HCT116 (cell line): Measurements from ENCODE around the gene SPCS3. TPM values are rescaled to one million over a fixed set of nuclear protein-coding genes. Genes with fewer than 3 reads are reported as not detected.

Source experiments
- ATAC-seq: fragments of 200-7000 bp; cut with Tn5 transposase; 2 replicates; pipeline ENCODE4 v1.9.1; 2020; ENCODE audit warnings: mild to moderate bottlenecking, moderate library complexity
- BruUV-seq: library from RNA; stranded (reverse); fragments of 400-500 nt; replicated peaks from 2 replicates; lab custom pipeline; 2021; lab: Mats Ljungman, UMichigan
- CTCF ChIA-PET: fragments of 300-600 bp; sonication (Branson Sonifier 250); formaldehyde crosslinking; loops from one replicate; lab custom pipeline; 2021; ENCODE audit warnings: antibody characterized with exemption; lab: Charles Lee
- POLR2A ChIA-PET: fragments of 300-600, 350-600 bp; sonication (Branson Sonifier 250); formaldehyde crosslinking; loops from one replicate; lab custom pipeline; 2021; ENCODE audit warnings: antibody characterized with exemption; lab: Charles Lee
- RAD21 ChIA-PET, 2 experiments: fragments of 300-600 bp; sonication (Branson Sonifier 250); formaldehyde crosslinking; loops; one replicate each; lab custom pipeline; 2023; ENCODE audit warnings: low total read pairs in 2 of 2; ENCODE audit not compliant: uncharacterized antibody in 2 of 2, unreplicated experiment in 2 of 2, low non-redundant PET in 1 of 2; lab: Charles Lee
- DNase-seq: peaks from one replicate; pipeline ENCODE4 v3.0.0-alpha.2; 2010; ENCODE audit warnings: low read depth, low spot score
- H2AFZ ChIP-seq: fragments of 200-600 bp; shearing (Covaris generic), sonication (generic); 2 replicates; pipeline ENCODE4 v1.6.1; 2017; ENCODE audit warnings: low read depth, mixed run types, mixed read lengths, antibody characterized with exemption, low read length; ENCODE audit not compliant: poor library complexity, severe bottlenecking
- H3K27ac ChIP-seq: 2 replicates; pipeline ENCODE4 v1.5.1; 2012; ENCODE audit warnings: low read depth, low read length
- H3K27me3 ChIP-seq: fragments of 200-600 bp; sonication (generic); 2 replicates; pipeline ENCODE4 v1.6.1; 2016; ENCODE audit warnings: mixed run types, low read length, mixed read lengths; ENCODE audit not compliant: insufficient read depth
- H3K36me3 ChIP-seq, 2 experiments: fragments of 200-500 bp in 1 of 2; fragments of 200-600 bp in 1 of 2; sonication (Bioruptor generic) in 1 of 2; sonication (generic) in 1 of 2; 2 replicates each; pipeline versions ENCODE4 v1.5.1 to v1.6.1; 2014 to 2016; ENCODE audit warnings: low read length in 2 of 2, inconsistent platforms in 1 of 2, mixed read lengths in 1 of 2, mixed run types in 1 of 2; ENCODE audit not compliant: insufficient read depth in 2 of 2, control insufficient read depth in 1 of 2
- H3K4me1 ChIP-seq, 2 experiments: fragments of 200-600 bp in 1 of 2; sonication (generic) in 1 of 2; 2 replicates each; pipeline versions ENCODE4 v1.5.1 to v1.6.1; 2012 to 2017; ENCODE audit warnings: low read length in 2 of 2, inconsistent platforms in 1 of 2, mild to moderate bottlenecking in 1 of 2, mixed read lengths in 1 of 2, mixed run types in 1 of 2, moderate library complexity in 1 of 2; ENCODE audit not compliant: insufficient read depth in 2 of 2, control insufficient read depth in 1 of 2
- H3K4me2 ChIP-seq: fragments of 200-600 bp; sonication (generic); 2 replicates; pipeline ENCODE4 v1.6.1; 2017; ENCODE audit warnings: mixed run types, low read length, mixed read lengths
- H3K4me3 ChIP-seq, 2 experiments: fragments of 200-600 bp in 1 of 2; sonication (generic) in 1 of 2; replicated peaks in 1 of 2; 2 replicates each; pipeline ENCODE4 v1.5.1; 2011 to 2016; ENCODE audit warnings: low read length in 2 of 2, control low read depth in 1 of 2, low read depth in 1 of 2, mild to moderate bottlenecking in 1 of 2, mixed read lengths in 1 of 2, mixed run types in 1 of 2
- H3K79me2 ChIP-seq: fragments of 200-600 bp; sonication (generic); 2 replicates; pipeline ENCODE4 v1.6.1; 2017; ENCODE audit warnings: mild to moderate bottlenecking, mixed run types, low read length, moderate library complexity, mixed read lengths; ENCODE audit not compliant: insufficient read depth
- H3K9ac ChIP-seq: fragments of 200-600 bp; sonication (generic); 2 replicates; pipeline ENCODE4 v1.6.1; 2016; ENCODE audit warnings: low read length, mixed read lengths
- H3K9me2 ChIP-seq: fragments of 200-600 bp; sonication (generic), shearing (Covaris generic); 2 replicates; pipeline ENCODE4 v1.6.1; 2017; ENCODE audit warnings: mixed run types, mild to moderate bottlenecking, moderate library complexity; ENCODE audit not compliant: insufficient read depth
- H3K9me3 ChIP-seq, 2 experiments: fragments of 200-500 bp in 1 of 2; fragments of 200-600 bp in 1 of 2; sonication (Bioruptor generic) in 1 of 2; sonication (generic) in 1 of 2; 2 replicates each; pipeline ENCODE4 v1.6.1; 2014 to 2017; ENCODE audit warnings: low read length in 2 of 2, mixed read lengths in 2 of 2, inconsistent platforms in 1 of 2, low read depth in 1 of 2, mild to moderate bottlenecking in 1 of 2, mixed run types in 1 of 2, moderate library complexity in 1 of 2; ENCODE audit not compliant: control insufficient read depth in 1 of 2, insufficient read depth in 1 of 2
- H4K20me1 ChIP-seq: fragments of 200-600 bp; sonication (generic), shearing (Covaris generic); 2 replicates; pipeline ENCODE4 v1.6.1; 2017; ENCODE audit warnings: mixed run types, mild to moderate bottlenecking, moderate library complexity; ENCODE audit not compliant: insufficient read depth
- CEBPB ChIP-seq: IDR thresholded peaks from 2 replicates; pipeline ENCODE4 v1.6.1; 2012; ENCODE audit warnings: low read depth
- EGR1 ChIP-seq: IDR thresholded peaks from 2 replicates; pipeline ENCODE4 v1.6.1; 2012; ENCODE audit warnings: low read depth
- EZH2phosphoT487 ChIP-seq: fragments of 200-600 bp; IDR thresholded peaks from 2 replicates; pipeline ENCODE4 v1.6.1; 2018; ENCODE audit warnings: antibody characterized with exemption, borderline replicate concordance
- FOSL1 ChIP-seq: IDR thresholded peaks from 2 replicates; pipeline ENCODE4 v1.6.1; 2012; ENCODE audit warnings: low read depth
- POLR2A ChIP-seq: IDR thresholded peaks from 2 replicates; pipeline ENCODE4 v1.7.0; 2011; ENCODE audit warnings: borderline replicate concordance; ENCODE audit not compliant: insufficient read depth, insufficient read length; ENCODE audit errors: extremely low read depth
- POLR2AphosphoS5 ChIP-seq: IDR thresholded peaks from 2 replicates; pipeline ENCODE4 v1.6.1; 2011; ENCODE audit warnings: mild to moderate bottlenecking, low read depth, low read length, moderate library complexity
- SIN3A ChIP-seq: IDR thresholded peaks from 2 replicates; pipeline ENCODE4 v1.6.1; 2012; ENCODE audit warnings: low read depth
- SP1 ChIP-seq: IDR thresholded peaks from 2 replicates; pipeline ENCODE4 v1.6.1; 2012; ENCODE audit warnings: low read depth
- TCF7L2 ChIP-seq: IDR thresholded peaks from 2 replicates; pipeline ENCODE4 v1.7.0; 2011; ENCODE audit warnings: borderline replicate concordance, inconsistent platforms; ENCODE audit not compliant: insufficient read depth, insufficient read length; ENCODE audit errors: extremely low read depth
- ZNF274 ChIP-seq: fragments of 200-500 bp; sonication (Bioruptor generic); IDR thresholded peaks from 2 replicates; pipeline ENCODE4 v1.6.1; 2014; ENCODE audit warnings: mild to moderate bottlenecking, low read depth, low read length, inconsistent platforms
- intact Hi-C: fragments of 100-400 bp; cut with micrococcal nuclease; formaldehyde crosslinking; loops from 2 replicates; pipeline ENCODE4 v1.10.0; 2022
- total RNA-seq: library from RNA; stranded (reverse); gene quantifications from one replicate; pipeline ENCODE4 v1.2.1, GENCODE V29; 2021; ENCODE audit not compliant: unreplicated experiment
- TF ChIP-seq, protein P1 (sequence below): IDR thresholded peaks from 2 replicates; pipeline ENCODE4 v1.6.1; 2012
- TF ChIP-seq, protein P2 (sequence below): IDR thresholded peaks from 2 replicates; pipeline ENCODE4 v1.6.1; 2012; ENCODE audit warnings: low read depth

Gene SPCS3
- total RNA-seq, 1 experiment from 2014 or later = 135 TPM

DNA sequence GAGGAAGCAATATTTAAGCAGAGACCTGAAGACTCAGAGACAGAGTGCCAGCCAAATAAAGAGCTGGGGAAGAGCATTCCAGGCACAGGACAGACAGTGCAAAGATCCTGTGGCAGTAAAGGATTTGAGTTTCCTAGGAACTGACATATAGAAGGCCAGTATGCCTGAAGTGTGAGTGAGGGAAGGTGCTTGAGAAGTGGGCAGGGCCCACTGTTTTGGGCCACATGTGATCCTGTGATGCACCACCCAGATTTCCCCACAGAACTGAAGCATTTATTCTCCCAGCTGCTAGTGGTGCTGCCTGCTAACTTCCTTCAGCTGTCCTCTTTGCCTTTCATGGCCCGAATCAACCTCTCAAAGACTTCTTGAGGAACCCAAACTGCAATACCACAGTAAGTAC lies 26.8 kb upstream of the SPCS3 start:
- intact Hi-C loops = no loop called here
- ChIA-PET POLR2A (no interaction called here), CTCF (no interaction called here), RAD21 (no interaction called here)
- Histone ChIP-seq H3K79me2 (no peaks in the 10 kb centered on the region), H3K27ac (no peak overlapping the region), H2AFZ (no peak overlapping the region), H3K9me2 (no peaks in the 10 kb centered on the region), H3K4me3 (no peak overlapping the region), H3K4me2 (no peak overlapping the region), H3K4me1 (no peaks in the 10 kb centered on the region), H3K9ac (no peak overlapping the region), H3K27me3 (no peaks in the 10 kb centered on the region), H4K20me1 (no peaks in the 10 kb centered on the region), H3K9me3 (no peaks in the 10 kb centered on the region), H3K36me3 (no peaks in the 10 kb centered on the region)
- no TSS peak for BruUV-seq
- DNase-seq (no peak), ATAC-seq (no peak)
- no peak for TF ChIP-seq EGR1
- TF ChIP-seq POLR2AphosphoS5 = no peak
- TF ChIP-seq EZH2phosphoT487 = no peak
- TF ChIP-seq SP1 = no peak
- TF ChIP-seq SIN3A = no peak
- TF ChIP-seq CEBPB = no peak
- TF ChIP-seq POLR2A = no peak
- no peak for TF ChIP-seq FOSL1
- TF ChIP-seq, protein P1, sequence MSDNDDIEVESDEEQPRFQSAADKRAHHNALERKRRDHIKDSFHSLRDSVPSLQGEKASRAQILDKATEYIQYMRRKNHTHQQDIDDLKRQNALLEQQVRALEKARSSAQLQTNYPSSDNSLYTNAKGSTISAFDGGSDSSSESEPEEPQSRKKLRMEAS = no peak
- no peak for TF ChIP-seq TCF7L2
- TF ChIP-seq, protein P2, sequence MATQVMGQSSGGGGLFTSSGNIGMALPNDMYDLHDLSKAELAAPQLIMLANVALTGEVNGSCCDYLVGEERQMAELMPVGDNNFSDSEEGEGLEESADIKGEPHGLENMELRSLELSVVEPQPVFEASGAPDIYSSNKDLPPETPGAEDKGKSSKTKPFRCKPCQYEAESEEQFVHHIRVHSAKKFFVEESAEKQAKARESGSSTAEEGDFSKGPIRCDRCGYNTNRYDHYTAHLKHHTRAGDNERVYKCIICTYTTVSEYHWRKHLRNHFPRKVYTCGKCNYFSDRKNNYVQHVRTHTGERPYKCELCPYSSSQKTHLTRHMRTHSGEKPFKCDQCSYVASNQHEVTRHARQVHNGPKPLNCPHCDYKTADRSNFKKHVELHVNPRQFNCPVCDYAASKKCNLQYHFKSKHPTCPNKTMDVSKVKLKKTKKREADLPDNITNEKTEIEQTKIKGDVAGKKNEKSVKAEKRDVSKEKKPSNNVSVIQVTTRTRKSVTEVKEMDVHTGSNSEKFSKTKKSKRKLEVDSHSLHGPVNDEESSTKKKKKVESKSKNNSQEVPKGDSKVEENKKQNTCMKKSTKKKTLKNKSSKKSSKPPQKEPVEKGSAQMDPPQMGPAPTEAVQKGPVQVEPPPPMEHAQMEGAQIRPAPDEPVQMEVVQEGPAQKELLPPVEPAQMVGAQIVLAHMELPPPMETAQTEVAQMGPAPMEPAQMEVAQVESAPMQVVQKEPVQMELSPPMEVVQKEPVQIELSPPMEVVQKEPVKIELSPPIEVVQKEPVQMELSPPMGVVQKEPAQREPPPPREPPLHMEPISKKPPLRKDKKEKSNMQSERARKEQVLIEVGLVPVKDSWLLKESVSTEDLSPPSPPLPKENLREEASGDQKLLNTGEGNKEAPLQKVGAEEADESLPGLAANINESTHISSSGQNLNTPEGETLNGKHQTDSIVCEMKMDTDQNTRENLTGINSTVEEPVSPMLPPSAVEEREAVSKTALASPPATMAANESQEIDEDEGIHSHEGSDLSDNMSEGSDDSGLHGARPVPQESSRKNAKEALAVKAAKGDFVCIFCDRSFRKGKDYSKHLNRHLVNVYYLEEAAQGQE = no peak
- no peak for TF ChIP-seq ZNF274
